Stimulated activated CD8-positive, alpha-beta memory T cell treated with anti-CD3 and anti-CD28 coated beads, Interleukin-4, amount 100 ng/mL, for 24 hours (primary cell): ENCODE measurements around the gene ELL3.

Source experiments
- DNase-seq: peaks from one replicate; pipeline ENCODE4 v3.0.0-alpha.2; 2020; ENCODE audit warnings: low read depth

The ELL3 gene

GRCh38 chr15:43723151-43723550, 53.6 kb downstream of the ELL3 start:
- no peak for DNase-seq
